SK-N-SH (cell line): ENCODE data around the gene POLR3E. TPM values are rescaled to one million over a fixed set of nuclear protein-coding genes. Genes with fewer than 3 reads are reported as not detected.

Experiments used
- CTCF ChIA-PET: fragments of 300-600, 350-600 bp; formaldehyde crosslinking; extraction: SDS; loops from one replicate; lab custom pipeline; 2021; lab: Yijun Ruan, JAX
- POLR2A ChIA-PET: fragments of 350-600 bp; sonication (Branson Sonifier 250); formaldehyde crosslinking; extraction: SDS; loops from one replicate; lab custom pipeline; 2020; ENCODE audit warnings: antibody characterized with exemption, inconsistent platforms; lab: Yijun Ruan, JAX
- DNase-seq: peaks from one replicate; pipeline ENCODE4 v3.0.0; 2012
- H2AFZ ChIP-seq: fragments of 200-600 bp; sonication (generic); 2 replicates; pipeline ENCODE4 v1.8.1; 2016; ENCODE audit warnings: antibody characterized with exemption, mild to moderate bottlenecking, low read depth
- H3F3A ChIP-seq: fragments of 200-600 bp; sonication (generic); replicated peaks from 2 replicates; pipeline ENCODE3; 2016; ENCODE audit warnings: antibody characterized with exemption, mild to moderate bottlenecking; ENCODE audit not compliant: insufficient read depth
- H3K27ac ChIP-seq, 2 experiments: fragments of 200-500 bp in 1 of 2; fragments of 200-600 bp in 1 of 2; sonication (Bioruptor generic) in 1 of 2; sonication (generic), shearing (Covaris generic) in 1 of 2; 2 replicates each; pipeline versions ENCODE4 v1.5.1 to v1.6.1; 2014 to 2016; ENCODE audit warnings: low read depth in 2 of 2, inconsistent platforms in 1 of 2, low read length in 1 of 2, mild to moderate bottlenecking in 1 of 2, mixed read lengths in 1 of 2
- H3K27me3 ChIP-seq: fragments of 200-600 bp; sonication (generic), shearing (Covaris generic); 2 replicates; pipeline ENCODE4 v1.6.1; 2016; ENCODE audit warnings: mixed run types; ENCODE audit not compliant: insufficient read depth
- H3K36me3 ChIP-seq, 2 experiments: fragments of 200-500 bp in 1 of 2; fragments of 200-600 bp in 1 of 2; sonication (Bioruptor generic) in 1 of 2; sonication (generic) in 1 of 2; replicated peaks in 1 of 2; 2 replicates each; pipeline versions ENCODE3 to v1.5.1; 2014 to 2016; ENCODE audit warnings: low read length in 1 of 2, mild to moderate bottlenecking in 1 of 2; ENCODE audit not compliant: insufficient read depth in 2 of 2, control insufficient read depth in 1 of 2
- H3K4me1 ChIP-seq, 2 experiments: fragments of 200-500 bp in 1 of 2; fragments of 200-600 bp in 1 of 2; sonication (Bioruptor generic) in 1 of 2; sonication (generic), shearing (Covaris generic) in 1 of 2; 2 replicates each; pipeline versions ENCODE4 v1.5.1 to v1.6.1; 2014 to 2016; ENCODE audit warnings: low read depth in 1 of 2, low read length in 1 of 2, mixed run types in 1 of 2; ENCODE audit not compliant: insufficient read depth in 2 of 2, control insufficient read depth in 1 of 2
- H3K4me2 ChIP-seq: fragments of 200-600 bp; sonication (generic), shearing (Covaris generic); 2 replicates; pipeline ENCODE4 v1.6.1; 2017; ENCODE audit warnings: mixed run types
- H3K4me3 ChIP-seq, 2 experiments: fragments of 200-500 bp in 1 of 2; fragments of 200-600 bp in 1 of 2; sonication (Bioruptor generic) in 1 of 2; sonication (generic), shearing (Covaris generic) in 1 of 2; 2 replicates each; pipeline versions ENCODE4 v1.5.1 to v1.8.1; 2014 to 2016; ENCODE audit warnings: low read depth in 2 of 2, inconsistent platforms in 1 of 2, low read length in 1 of 2, mild to moderate bottlenecking in 1 of 2, mixed read lengths in 1 of 2, moderate library complexity in 1 of 2
- H3K79me2 ChIP-seq: fragments of 200-600 bp; sonication (generic); 2 replicates; pipeline ENCODE4 v1.8.1; 2017; ENCODE audit warnings: mild to moderate bottlenecking; ENCODE audit not compliant: insufficient read depth
- H3K9ac ChIP-seq: fragments of 200-600 bp; sonication (generic); 2 replicates; pipeline ENCODE4 v1.6.1; 2017; ENCODE audit warnings: mixed run types
- H3K9me2 ChIP-seq: fragments of 200-600 bp; sonication (generic); 2 replicates; pipeline ENCODE4 v1.6.1; 2017; ENCODE audit warnings: mixed run types
- H3K9me3 ChIP-seq: fragments of 200-600 bp; sonication (generic); 2 replicates; pipeline ENCODE4 v1.6.1; 2017; ENCODE audit warnings: mixed run types, mild to moderate bottlenecking, moderate library complexity
- H4K20me1 ChIP-seq: fragments of 200-600 bp; sonication (generic); 2 replicates; pipeline ENCODE4 v1.6.1; 2017; ENCODE audit warnings: mild to moderate bottlenecking, mixed run types; ENCODE audit not compliant: insufficient read depth
- FOSL2 ChIP-seq: IDR thresholded peaks from 2 replicates; pipeline ENCODE4 v1.4.0; 2012; ENCODE audit warnings: low read depth, mild to moderate bottlenecking, moderate library complexity, borderline replicate concordance
- FOXJ3 ChIP-seq: sonication (generic); formaldehyde crosslinking; IDR thresholded peaks from 2 replicates; pipeline ENCODE4 v1.5.1; 2020; ENCODE audit warnings: mild to moderate bottlenecking, missing genetic modification reagents
- NFIC ChIP-seq: IDR thresholded peaks from 2 replicates; pipeline ENCODE4 v1.4.0; 2012; ENCODE audit warnings: borderline replicate concordance
- RFX5 ChIP-seq: IDR thresholded peaks from 2 replicates; pipeline ENCODE4 v1.6.1; 2012; ENCODE audit warnings: mild to moderate bottlenecking, improper control_type of control experiment, low read length
- RXRA ChIP-seq: IDR thresholded peaks from 2 replicates; pipeline ENCODE4 v1.4.0; 2012; ENCODE audit warnings: low read depth, mild to moderate bottlenecking, borderline replicate concordance
- SMC3 ChIP-seq: IDR thresholded peaks from 2 replicates; pipeline ENCODE4 v1.6.1; 2012; ENCODE audit warnings: low read depth, low read length, improper control_type of control experiment
- YY1 ChIP-seq: IDR thresholded peaks from 2 replicates; pipeline ENCODE4 v1.4.0; 2012; ENCODE audit warnings: low read depth, mild to moderate bottlenecking
- WGBS: methylation state at CpG from one replicate; pipeline ENCODE4 v1.1.6; 2017; ENCODE audit warnings: low lambda C conversion rate; 5-methylcytosine and 5-hydroxymethylcytosine counted together
- polyA plus RNA-seq, 3 experiments: library from polyadenylated mRNA; depleted of rRNA; stranded (reverse); fragments of >200 nt; gene quantifications; 2 replicates each; pipeline ENCODE4 v1.2.3, GENCODE V29; 2012
- TF ChIP-seq, protein P1 (sequence below): IDR thresholded peaks from 2 replicates; pipeline ENCODE4 v1.6.1; 2012; ENCODE audit warnings: mild to moderate bottlenecking, low read depth, low read length, moderate library complexity
- TF ChIP-seq, protein P2 (sequence below): IDR thresholded peaks from 2 replicates; pipeline ENCODE4 v1.4.0; 2012; ENCODE audit warnings: low read depth, borderline replicate concordance
- TF ChIP-seq, protein P3 (sequence below): IDR thresholded peaks from 2 replicates; pipeline ENCODE4 v1.4.0; 2012; ENCODE audit warnings: low read depth, borderline replicate concordance

POLR3E gene
- polyA plus RNA-seq, 1 of the 3 experiments (the other 2 are of a cell fraction): 59.6 TPM

DNA sequence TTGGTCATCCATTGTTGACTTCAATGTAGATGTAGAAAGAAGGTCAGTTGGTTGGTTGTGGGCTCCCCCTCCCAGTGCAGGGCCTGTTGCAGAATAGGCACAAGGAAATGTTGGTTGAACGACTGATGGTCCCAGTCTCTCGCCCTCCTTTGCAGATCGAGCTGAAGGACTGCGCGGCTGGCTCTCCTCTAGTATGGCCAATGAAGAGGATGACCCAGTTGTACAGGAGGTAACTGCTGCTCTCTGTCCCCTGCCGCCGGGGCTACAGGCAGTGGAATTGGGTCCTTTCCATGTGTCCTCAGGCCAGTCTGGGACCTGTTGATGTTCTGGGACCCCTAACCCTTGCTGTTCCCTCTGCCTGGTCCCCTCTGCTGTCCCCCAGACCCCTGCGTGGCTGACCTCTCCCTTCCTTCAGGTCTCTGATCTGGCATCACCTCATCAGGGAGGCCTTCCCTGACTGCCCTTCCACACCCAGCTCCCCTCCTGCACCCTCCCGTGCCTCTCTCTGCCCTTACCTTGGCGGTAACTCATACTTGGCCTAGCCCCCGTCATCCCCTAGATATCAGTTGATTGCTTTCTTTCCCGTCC, 5.7 kb downstream of the POLR3E start:
- H4K20me1 ChIP-seq: peaks cover 36% of the 10 kb centered on the region
- H3K27me3 ChIP-seq: no peaks in the 10 kb centered on the region
- WGBS: 98% methylated on average over 7 of the region's 12 CpGs
- TF ChIP-seq FOSL2 (no peak), FOXJ3 (CRISPR knock-in tag) (no peak), NFIC (no peak), RFX5 (no peak), RXRA (no peak), YY1 (no peak), SMC3 (no peak)
- TF ChIP-seq, protein P1, sequence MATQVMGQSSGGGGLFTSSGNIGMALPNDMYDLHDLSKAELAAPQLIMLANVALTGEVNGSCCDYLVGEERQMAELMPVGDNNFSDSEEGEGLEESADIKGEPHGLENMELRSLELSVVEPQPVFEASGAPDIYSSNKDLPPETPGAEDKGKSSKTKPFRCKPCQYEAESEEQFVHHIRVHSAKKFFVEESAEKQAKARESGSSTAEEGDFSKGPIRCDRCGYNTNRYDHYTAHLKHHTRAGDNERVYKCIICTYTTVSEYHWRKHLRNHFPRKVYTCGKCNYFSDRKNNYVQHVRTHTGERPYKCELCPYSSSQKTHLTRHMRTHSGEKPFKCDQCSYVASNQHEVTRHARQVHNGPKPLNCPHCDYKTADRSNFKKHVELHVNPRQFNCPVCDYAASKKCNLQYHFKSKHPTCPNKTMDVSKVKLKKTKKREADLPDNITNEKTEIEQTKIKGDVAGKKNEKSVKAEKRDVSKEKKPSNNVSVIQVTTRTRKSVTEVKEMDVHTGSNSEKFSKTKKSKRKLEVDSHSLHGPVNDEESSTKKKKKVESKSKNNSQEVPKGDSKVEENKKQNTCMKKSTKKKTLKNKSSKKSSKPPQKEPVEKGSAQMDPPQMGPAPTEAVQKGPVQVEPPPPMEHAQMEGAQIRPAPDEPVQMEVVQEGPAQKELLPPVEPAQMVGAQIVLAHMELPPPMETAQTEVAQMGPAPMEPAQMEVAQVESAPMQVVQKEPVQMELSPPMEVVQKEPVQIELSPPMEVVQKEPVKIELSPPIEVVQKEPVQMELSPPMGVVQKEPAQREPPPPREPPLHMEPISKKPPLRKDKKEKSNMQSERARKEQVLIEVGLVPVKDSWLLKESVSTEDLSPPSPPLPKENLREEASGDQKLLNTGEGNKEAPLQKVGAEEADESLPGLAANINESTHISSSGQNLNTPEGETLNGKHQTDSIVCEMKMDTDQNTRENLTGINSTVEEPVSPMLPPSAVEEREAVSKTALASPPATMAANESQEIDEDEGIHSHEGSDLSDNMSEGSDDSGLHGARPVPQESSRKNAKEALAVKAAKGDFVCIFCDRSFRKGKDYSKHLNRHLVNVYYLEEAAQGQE: no peak
- TF ChIP-seq, protein P2, sequence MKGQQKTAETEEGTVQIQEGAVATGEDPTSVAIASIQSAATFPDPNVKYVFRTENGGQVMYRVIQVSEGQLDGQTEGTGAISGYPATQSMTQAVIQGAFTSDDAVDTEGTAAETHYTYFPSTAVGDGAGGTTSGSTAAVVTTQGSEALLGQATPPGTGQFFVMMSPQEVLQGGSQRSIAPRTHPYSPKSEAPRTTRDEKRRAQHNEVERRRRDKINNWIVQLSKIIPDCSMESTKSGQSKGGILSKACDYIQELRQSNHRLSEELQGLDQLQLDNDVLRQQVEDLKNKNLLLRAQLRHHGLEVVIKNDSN: no peak
- TF ChIP-seq, protein P3, sequence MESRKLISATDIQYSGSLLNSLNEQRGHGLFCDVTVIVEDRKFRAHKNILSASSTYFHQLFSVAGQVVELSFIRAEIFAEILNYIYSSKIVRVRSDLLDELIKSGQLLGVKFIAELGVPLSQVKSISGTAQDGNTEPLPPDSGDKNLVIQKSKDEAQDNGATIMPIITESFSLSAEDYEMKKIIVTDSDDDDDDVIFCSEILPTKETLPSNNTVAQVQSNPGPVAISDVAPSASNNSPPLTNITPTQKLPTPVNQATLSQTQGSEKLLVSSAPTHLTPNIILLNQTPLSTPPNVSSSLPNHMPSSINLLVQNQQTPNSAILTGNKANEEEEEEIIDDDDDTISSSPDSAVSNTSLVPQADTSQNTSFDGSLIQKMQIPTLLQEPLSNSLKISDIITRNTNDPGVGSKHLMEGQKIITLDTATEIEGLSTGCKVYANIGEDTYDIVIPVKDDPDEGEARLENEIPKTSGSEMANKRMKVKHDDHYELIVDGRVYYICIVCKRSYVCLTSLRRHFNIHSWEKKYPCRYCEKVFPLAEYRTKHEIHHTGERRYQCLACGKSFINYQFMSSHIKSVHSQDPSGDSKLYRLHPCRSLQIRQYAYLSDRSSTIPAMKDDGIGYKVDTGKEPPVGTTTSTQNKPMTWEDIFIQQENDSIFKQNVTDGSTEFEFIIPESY: no peak
- H3K79me2 ChIP-seq: peaks cover 41% of the 10 kb centered on the region
- peaks cover 16% of the 10 kb centered on the region for H3F3A ChIP-seq
- no peak overlapping the region for H2AFZ ChIP-seq
- H3K27ac ChIP-seq: no peak overlapping the region
- H3K36me3 ChIP-seq: peaks cover 0 to 46% of the 10 kb centered on the region in 2 experiments
- no peaks in the 10 kb centered on the region for H3K9me2 ChIP-seq
- no peak overlapping the region for H3K9ac ChIP-seq
- DNase-seq: no peak
- POLR2A ChIA-PET: no interaction called here
- CTCF ChIA-PET: no interaction called here
- no peak overlapping the region for H3K4me3 ChIP-seq
- H3K4me2 ChIP-seq: no peak overlapping the region
- H3K9me3 ChIP-seq: no peaks in the 10 kb centered on the region
- H3K4me1 ChIP-seq: peaks cover 0 to 9% of the 10 kb centered on the region in 2 experiments; a peak in 1 of 4 replicates
